IMR-90 (cell line): Measurements from ENCODE around the gene TRUB2.

Source experiments
- BHLHE40 ChIP-seq: fragments of 150-350 bp; IDR thresholded peaks from 2 replicates; pipeline ENCODE4 v1.6.1; 2016; ENCODE audit warnings: mild to moderate bottlenecking, low read depth, low read length
- CEBPB ChIP-seq: IDR thresholded peaks from 2 replicates; pipeline ENCODE4 v1.6.1; 2012; ENCODE audit warnings: low read depth, low read length, improper control_type of control experiment
- MAFK ChIP-seq: IDR thresholded peaks from 2 replicates; pipeline ENCODE4 v1.6.1; 2012; ENCODE audit warnings: low read depth, low read length, improper control_type of control experiment
- MAZ ChIP-seq: IDR thresholded peaks from 2 replicates; pipeline ENCODE4 v1.6.1; 2012; ENCODE audit warnings: low read depth, mild to moderate bottlenecking, low read length, improper control_type of control experiment, moderate library complexity, borderline replicate concordance
- MXI1 ChIP-seq: IDR thresholded peaks from 2 replicates; pipeline ENCODE4 v1.6.1; 2012; ENCODE audit warnings: low read depth, mild to moderate bottlenecking, low read length, moderate library complexity, borderline replicate concordance
- NFE2L2 ChIP-seq: fragments of 150-350 bp; IDR thresholded peaks from 2 replicates; pipeline ENCODE4 v1.6.1; 2016; ENCODE audit warnings: low read depth, mild to moderate bottlenecking, low read length
- POLR2A ChIP-seq: IDR thresholded peaks from 2 replicates; pipeline ENCODE4 v1.6.1; 2012; ENCODE audit warnings: mild to moderate bottlenecking, low read depth, low read length
- SMC3 ChIP-seq: fragments of 150-350 bp; IDR thresholded peaks from 2 replicates; pipeline ENCODE4 v1.6.1; 2016; ENCODE audit warnings: low read depth, mild to moderate bottlenecking, antibody characterized with exemption, low read length, moderate library complexity
- TF ChIP-seq, protein P1 (sequence below): conservative IDR thresholded peaks from 2 replicates; pipeline ENCODE4 v1.5.1; 2012; ENCODE audit warnings: mild to moderate bottlenecking, low read depth, low read length, improper control_type of control experiment
- TF ChIP-seq, protein P2 (sequence below): fragments of 150-350 bp; IDR thresholded peaks from 2 replicates; pipeline ENCODE4 v1.6.1; 2017; ENCODE audit warnings: mild to moderate bottlenecking, antibody characterized with exemption, low read length, low read depth

DNA sequence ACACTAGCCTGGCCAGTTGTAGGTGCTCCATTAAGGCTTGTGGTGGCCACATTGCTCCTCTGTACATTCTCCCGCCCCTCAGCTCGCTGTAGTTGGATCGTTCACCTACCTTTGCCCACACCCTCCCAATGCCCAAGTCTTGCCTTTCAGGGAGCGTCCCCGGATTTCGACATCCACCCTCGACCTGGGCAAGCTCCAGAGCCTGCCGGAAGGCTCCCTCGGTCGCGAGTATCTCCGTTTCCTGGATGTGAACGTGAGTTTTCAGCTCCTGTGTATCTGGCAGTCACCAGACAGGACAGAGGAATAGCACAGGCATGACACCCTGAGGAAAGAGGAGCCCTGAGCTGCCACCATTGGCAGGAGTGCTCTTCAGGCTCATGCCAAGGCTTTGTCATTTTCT lies 3.4 kb upstream of the TRUB2 start:
- TF ChIP-seq POLR2A (no peak), MAZ (no peak), MXI1 (no peak), NFE2L2 (no peak), MAFK (no peak), BHLHE40 (no peak), CEBPB (no peak), SMC3 (no peak)
- TF ChIP-seq, protein P1, sequence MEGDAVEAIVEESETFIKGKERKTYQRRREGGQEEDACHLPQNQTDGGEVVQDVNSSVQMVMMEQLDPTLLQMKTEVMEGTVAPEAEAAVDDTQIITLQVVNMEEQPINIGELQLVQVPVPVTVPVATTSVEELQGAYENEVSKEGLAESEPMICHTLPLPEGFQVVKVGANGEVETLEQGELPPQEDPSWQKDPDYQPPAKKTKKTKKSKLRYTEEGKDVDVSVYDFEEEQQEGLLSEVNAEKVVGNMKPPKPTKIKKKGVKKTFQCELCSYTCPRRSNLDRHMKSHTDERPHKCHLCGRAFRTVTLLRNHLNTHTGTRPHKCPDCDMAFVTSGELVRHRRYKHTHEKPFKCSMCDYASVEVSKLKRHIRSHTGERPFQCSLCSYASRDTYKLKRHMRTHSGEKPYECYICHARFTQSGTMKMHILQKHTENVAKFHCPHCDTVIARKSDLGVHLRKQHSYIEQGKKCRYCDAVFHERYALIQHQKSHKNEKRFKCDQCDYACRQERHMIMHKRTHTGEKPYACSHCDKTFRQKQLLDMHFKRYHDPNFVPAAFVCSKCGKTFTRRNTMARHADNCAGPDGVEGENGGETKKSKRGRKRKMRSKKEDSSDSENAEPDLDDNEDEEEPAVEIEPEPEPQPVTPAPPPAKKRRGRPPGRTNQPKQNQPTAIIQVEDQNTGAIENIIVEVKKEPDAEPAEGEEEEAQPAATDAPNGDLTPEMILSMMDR, result no peak
- TF ChIP-seq, protein P2, sequence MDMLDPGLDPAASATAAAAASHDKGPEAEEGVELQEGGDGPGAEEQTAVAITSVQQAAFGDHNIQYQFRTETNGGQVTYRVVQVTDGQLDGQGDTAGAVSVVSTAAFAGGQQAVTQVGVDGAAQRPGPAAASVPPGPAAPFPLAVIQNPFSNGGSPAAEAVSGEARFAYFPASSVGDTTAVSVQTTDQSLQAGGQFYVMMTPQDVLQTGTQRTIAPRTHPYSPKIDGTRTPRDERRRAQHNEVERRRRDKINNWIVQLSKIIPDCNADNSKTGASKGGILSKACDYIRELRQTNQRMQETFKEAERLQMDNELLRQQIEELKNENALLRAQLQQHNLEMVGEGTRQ, result no peak
